ENCODE data around the gene FOXL3.
A peak's percentile ranks its signal among the peaks of the same experiment; 100 is the strongest.
"Not testable (repeated sequence)": the region's sequence is repeated elsewhere in the genome, so short reads cannot be mapped to it uniquely, and the experiment has no call there.

FOXL3 gene

GRCh38 chr7:326809-327232, 36.9 kb downstream of the FOXL3 start:
- no peak for DNase-seq

- DNase-seq, result no peak
Measured at GRCh38 chr7:327233-327931, 37.4 kb downstream of the FOXL3 start.

- DNase-seq, result no peak
Measured at GRCh38 chr7:327991-328702, 38.2 kb downstream of the FOXL3 start.

GRCh38 chr7:329691-330281, 39.8 kb downstream of the FOXL3 start:
- no peak for DNase-seq

- no peak for DNase-seq
Measured at GRCh38 chr7:330511-331230, 40.7 kb downstream of the FOXL3 start.

- DNase-seq, result no peak
Measured at GRCh38 chr7:332020-332517, 42.1 kb downstream of the FOXL3 start.

GRCh38 chr7:332646-333392, 42.8 kb downstream of the FOXL3 start:
- peak; percentile 92 for DNase-seq

- DNase-seq, result no peak
Measured at GRCh38 chr7:333393-333764, 43.4 kb downstream of the FOXL3 start.

GRCh38 chr7:334618-335357, 44.8 kb downstream of the FOXL3 start:
- DNase-seq, result no peak

- no peak for DNase-seq
Measured at GRCh38 chr7:335358-336148, 45.6 kb downstream of the FOXL3 start.

GRCh38 chr7:336149-336533, 46.2 kb downstream of the FOXL3 start:
- DNase-seq, result not testable (repeated sequence)

- DNase-seq, result no peak
Measured at GRCh38 chr7:336810-337566, 47.0 kb downstream of the FOXL3 start.

- DNase-seq, result no peak
Measured at GRCh38 chr7:337567-337951, 47.6 kb downstream of the FOXL3 start.

- DNase-seq, result no peak
Measured at GRCh38 chr7:338295-339061, 48.5 kb downstream of the FOXL3 start.

GRCh38 chr7:339062-339342, 49.0 kb downstream of the FOXL3 start:
- DNase-seq, result no peak

- no peak for DNase-seq
Measured at GRCh38 chr7:339696-340095, 49.7 kb downstream of the FOXL3 start.

- no peak for DNase-seq
Measured at GRCh38 chr7:340200-340937, 50.4 kb downstream of the FOXL3 start.

Measured in activated naive CD4-positive, alpha-beta T cell treated with Interleukin-2 at 50 U/mL for 16 hours (primary cell).